ENCODE measurements around the gene TMEM129. TPM values are rescaled to one million over a fixed set of nuclear protein-coding genes. Genes with fewer than 3 reads are reported as not detected.
"Not testable (repeated sequence)": the region's sequence is repeated elsewhere in the genome, so short reads cannot be mapped to it uniquely, and the experiment has no call there.

TMEM129 gene
- total RNA-seq, 1 donor from 2014 or later: 23.5 TPM

GRCh38 chr4:1708581-1708980, 12.5 kb downstream of the TMEM129 start:
- DNase-seq (ENCODE audit: low spot score): no peak
- no peaks in the 10 kb centered on the region for H3K9me3 Mint-ChIP-seq
- peaks cover 66% of the 10 kb centered on the region for H3K36me3 Mint-ChIP-seq (ENCODE audit: low read depth)
- intact Hi-C loops (cut with micrococcal nuclease): no loop called here
- H3K4me3 Mint-ChIP-seq (ENCODE audit: low read depth): peak overlapping the region; percentile 1
- H3K27ac Mint-ChIP-seq: no peak overlapping the region
- peaks cover 48% of the 10 kb centered on the region for H3K4me1 Mint-ChIP-seq (ENCODE audit: low read depth)
- H3K27me3 Mint-ChIP-seq (ENCODE audit: low read depth): no peaks in the 10 kb centered on the region

GRCh38 chr4:1706358-1706757, 14.8 kb downstream of the TMEM129 start:
- DNase-seq (ENCODE audit: low spot score): no peak

GRCh38 chr4:1705732-1706131, 15.4 kb downstream of the TMEM129 start:
- no peak overlapping the region for H3K27ac Mint-ChIP-seq
- no peak overlapping the region for H3K4me3 Mint-ChIP-seq (ENCODE audit: low read depth)
- H3K27me3 Mint-ChIP-seq (ENCODE audit: low read depth): no peaks in the 10 kb centered on the region
- intact Hi-C loops (cut with micrococcal nuclease): no loop called here
- peaks cover 69% of the 10 kb centered on the region for H3K36me3 Mint-ChIP-seq (ENCODE audit: low read depth)
- H3K9me3 Mint-ChIP-seq: no peaks in the 10 kb centered on the region
- peaks cover 56% of the 10 kb centered on the region for H3K4me1 Mint-ChIP-seq (ENCODE audit: low read depth)
- no peak for DNase-seq (ENCODE audit: low spot score)

More at GRCh38 chr4:1706358-1706757, 14.8 kb downstream of the TMEM129 start:
- Mint-ChIP-seq H3K4me3 (ENCODE audit: low read depth) (no peak overlapping the region), H3K27me3 (ENCODE audit: low read depth) (no peaks in the 10 kb centered on the region), H3K27ac (no peak overlapping the region), H3K4me1 (ENCODE audit: low read depth) (peaks cover 60% of the 10 kb centered on the region), H3K9me3 (no peaks in the 10 kb centered on the region), H3K36me3 (ENCODE audit: low read depth) (peaks cover 74% of the 10 kb centered on the region)
- intact Hi-C loops (cut with micrococcal nuclease): no loop called here

- Mint-ChIP-seq H3K9me3 (no peaks in the 10 kb centered on the region), H3K27ac (no peak overlapping the region), H3K27me3 (ENCODE audit: low read depth) (no peaks in the 10 kb centered on the region), H3K4me1 (ENCODE audit: low read depth) (peaks cover 45% of the 10 kb centered on the region), H3K36me3 (ENCODE audit: low read depth) (peaks cover 68% of the 10 kb centered on the region), H3K4me3 (ENCODE audit: low read depth) (no peak overlapping the region)
- intact Hi-C loops (cut with micrococcal nuclease): no loop called here
- no peak for DNase-seq (ENCODE audit: low spot score)
Measured at GRCh38 chr4:1703867-1704266, 17.3 kb downstream of the TMEM129 start.

GRCh38 chr4:1701671-1702070, 19.5 kb downstream of the TMEM129 start:
- H3K9me3 Mint-ChIP-seq; H3K4me3 Mint-ChIP-seq (ENCODE audit: low read depth); intact Hi-C loops (cut with micrococcal nuclease); DNase-seq (ENCODE audit: low spot score); H3K27me3 Mint-ChIP-seq (ENCODE audit: low read depth); H3K27ac Mint-ChIP-seq: not testable (repeated sequence)
- peaks cover 66% of the 10 kb centered on the region for H3K36me3 Mint-ChIP-seq (ENCODE audit: low read depth)
- peaks cover 34% of the 10 kb centered on the region for H3K4me1 Mint-ChIP-seq (ENCODE audit: low read depth)

- Mint-ChIP-seq H3K36me3 (ENCODE audit: low read depth) (peaks cover 72% of the 10 kb centered on the region), H3K4me1 (ENCODE audit: low read depth) (peaks cover 7% of the 10 kb centered on the region), H3K4me3 (ENCODE audit: low read depth) (no peak overlapping the region), H3K27me3 (ENCODE audit: low read depth) (no peaks in the 10 kb centered on the region), H3K27ac (no peak overlapping the region), H3K9me3 (no peaks in the 10 kb centered on the region)
- DNase-seq (ENCODE audit: low spot score): no peak
- intact Hi-C loops (cut with micrococcal nuclease): no loop called here
Measured at GRCh38 chr4:1695913-1696312, 25.2 kb downstream of the TMEM129 start.

GRCh38 chr4:1693131-1693896, 27.8 kb downstream of the TMEM129 start:
- Mint-ChIP-seq H3K27me3 (ENCODE audit: low read depth) (no peaks in the 10 kb centered on the region), H3K27ac (peak overlapping the region; percentile 58), H3K4me1 (ENCODE audit: low read depth) (peaks cover 6% of the 10 kb centered on the region), H3K4me3 (ENCODE audit: low read depth) (no peak overlapping the region), H3K9me3 (no peaks in the 10 kb centered on the region), H3K36me3 (ENCODE audit: low read depth) (peaks cover 70% of the 10 kb centered on the region)
- peak; percentile 68 for DNase-seq (ENCODE audit: low spot score)
- intact Hi-C loops (cut with micrococcal nuclease): loop anchor here (1.0 kb wide), 2 partner anchors 19 to 33 kb away; partner anchors contain the start of gene SLBP

GRCh38 chr4:1691737-1692373, 29.3 kb downstream of the TMEM129 start:
- Mint-ChIP-seq H3K27ac (no peak overlapping the region), H3K27me3 (ENCODE audit: low read depth) (no peaks in the 10 kb centered on the region), H3K36me3 (ENCODE audit: low read depth) (peaks cover 62% of the 10 kb centered on the region), H3K4me3 (ENCODE audit: low read depth) (no peak overlapping the region), H3K4me1 (ENCODE audit: low read depth) (peaks cover 6% of the 10 kb centered on the region), H3K9me3 (no peaks in the 10 kb centered on the region)
- DNase-seq (ENCODE audit: low spot score): no peak
- intact Hi-C loops (cut with micrococcal nuclease): no loop called here

- Mint-ChIP-seq H3K4me3 (ENCODE audit: low read depth) (no peak overlapping the region), H3K4me1 (ENCODE audit: low read depth) (peaks cover 6% of the 10 kb centered on the region), H3K27ac (peak overlapping the region; percentile 24), H3K36me3 (ENCODE audit: low read depth) (peaks cover 55% of the 10 kb centered on the region), H3K27me3 (ENCODE audit: low read depth) (no peaks in the 10 kb centered on the region), H3K9me3 (no peaks in the 10 kb centered on the region)
- DNase-seq (ENCODE audit: low spot score): no peak
- intact Hi-C loops (cut with micrococcal nuclease): no loop called here
Measured at GRCh38 chr4:1690698-1691097, 30.4 kb downstream of the TMEM129 start.

GRCh38 chr4:1686440-1687036, 34.6 kb downstream of the TMEM129 start:
- DNase-seq (ENCODE audit: low spot score): no peak
- H3K36me3 Mint-ChIP-seq (ENCODE audit: low read depth): peaks cover 17% of the 10 kb centered on the region
- intact Hi-C loops (cut with micrococcal nuclease): no loop called here
- H3K9me3 Mint-ChIP-seq: no peaks in the 10 kb centered on the region
- no peak overlapping the region for H3K27ac Mint-ChIP-seq
- H3K4me3 Mint-ChIP-seq (ENCODE audit: low read depth): peak overlapping the region; percentile 14
- peaks cover 11% of the 10 kb centered on the region for H3K4me1 Mint-ChIP-seq (ENCODE audit: low read depth)
- no peaks in the 10 kb centered on the region for H3K27me3 Mint-ChIP-seq (ENCODE audit: low read depth)

- H3K27me3 Mint-ChIP-seq (ENCODE audit: low read depth): no peaks in the 10 kb centered on the region
- no peak overlapping the region for H3K4me3 Mint-ChIP-seq (ENCODE audit: low read depth)
- H3K27ac Mint-ChIP-seq: no peak overlapping the region
- peaks cover 7% of the 10 kb centered on the region for H3K36me3 Mint-ChIP-seq (ENCODE audit: low read depth)
- intact Hi-C loops (cut with micrococcal nuclease): no loop called here
- no peak for DNase-seq (ENCODE audit: low spot score)
- peaks cover 11% of the 10 kb centered on the region for H3K4me1 Mint-ChIP-seq (ENCODE audit: low read depth)
- no peaks in the 10 kb centered on the region for H3K9me3 Mint-ChIP-seq
Measured at GRCh38 chr4:1685235-1686150, 35.6 kb downstream of the TMEM129 start.

- peak overlapping the region; percentile 38 for H3K27ac Mint-ChIP-seq
- no peak for DNase-seq (ENCODE audit: low spot score)
- no peaks in the 10 kb centered on the region for H3K9me3 Mint-ChIP-seq
- no peaks in the 10 kb centered on the region for H3K27me3 Mint-ChIP-seq (ENCODE audit: low read depth)
- intact Hi-C loops (cut with micrococcal nuclease): loop anchor here (1.0 to 5.0 kb wide), 2 partner anchors 28 to 437 kb away; partner anchors contain the start of genes CTBP1 and SLBP
- peaks cover 11% of the 10 kb centered on the region for H3K4me1 Mint-ChIP-seq (ENCODE audit: low read depth)
- H3K4me3 Mint-ChIP-seq (ENCODE audit: low read depth): peak overlapping the region; percentile 37
- peaks cover 3% of the 10 kb centered on the region for H3K36me3 Mint-ChIP-seq (ENCODE audit: low read depth)
Measured at GRCh38 chr4:1684506-1685234, 36.5 kb downstream of the TMEM129 start.

Measured in activated T-helper 2 cell treated with anti-CD3 and anti-CD28 coated beads, Interferon-gamma antibody, Interleukin-2, Interleukin-4, amounts not matched to agents 10 μg/mL and 5 μg/mL and 100 μg/mL, durations not matched to agents 14 hours and 24 hours and 36 hours (primary cell).